Spleen (tissue), 11 donors: ENCODE results near the gene CD82. TPM values are rescaled to one million over a fixed set of nuclear protein-coding genes. Genes with fewer than 3 reads are reported as not detected.
A peak's percentile ranks its signal among the peaks of the same experiment; 100 is the strongest.

ENCODE experiments used
- DNase-seq: peaks from one replicate; pipeline ENCODE4 v3.0.0-alpha.2; 2020
- H3K27ac ChIP-seq, 8 donors: fragments of 200-600 bp; sonication (generic) in 7 of 8; 1 replicate in 4 of 8; 2 replicates in 4 of 8; pipeline versions ENCODE4 v1.5.0 to v1.8.0; 2016 to 2021; ENCODE audit warnings: inconsistent platforms in 4 of 8, mild to moderate bottlenecking in 4 of 8, moderate library complexity in 1 of 8
- H3K27me3 ChIP-seq, 7 donors: fragments of 200-600 bp; sonication (generic) in 6 of 7; replicated peaks in 1 of 7; 1 replicate in 4 of 7; 2 replicates in 3 of 7; pipeline versions ENCODE4 v1.5.0 to v1.8.0; 2016 to 2021; ENCODE audit warnings: inconsistent platforms in 3 of 7, mild to moderate bottlenecking in 1 of 7
- H3K36me3 ChIP-seq, 6 donors: fragments of 200-600 bp; sonication (generic) in 5 of 6; 1 replicate in 4 of 6; 2 replicates in 2 of 6; pipeline versions ENCODE4 v1.5.0 to v1.8.0; 2016 to 2021; ENCODE audit warnings: inconsistent platforms in 2 of 6
- H3K4me1 ChIP-seq, 6 donors: fragments of 200-600 bp; sonication (generic) in 5 of 6; 1 replicate in 3 of 6; 2 replicates in 3 of 6; pipeline versions ENCODE4 v1.5.0 to v1.8.0; 2016 to 2021; ENCODE audit warnings: inconsistent platforms in 3 of 6
- H3K4me3 ChIP-seq, 8 donors: fragments of 200-600 bp; sonication (generic) in 7 of 8; 1 replicate in 4 of 8; 2 replicates in 4 of 8; pipeline versions ENCODE4 v1.5.0 to v1.8.0; 2016 to 2021; ENCODE audit warnings: inconsistent platforms in 4 of 8, mild to moderate bottlenecking in 4 of 8, moderate library complexity in 2 of 8
- H3K9me3 ChIP-seq, 8 donors: fragments of 200-600 bp; sonication (generic) in 7 of 8; 1 replicate in 4 of 8; 2 replicates in 4 of 8; pipeline versions ENCODE4 v1.5.0 to v1.8.0; 2016 to 2021; ENCODE audit warnings: inconsistent platforms in 4 of 8
- POLR2A ChIP-seq, 3 donors: fragments of 450-650 bp; IDR thresholded peaks; one replicate each; pipeline ENCODE4 v1.5.1; 2017; ENCODE audit warnings: antibody characterized with exemption in 3 of 3, mild to moderate bottlenecking in 1 of 3
- POLR2AphosphoS5 ChIP-seq, 3 donors: sonication (generic); formaldehyde crosslinking; IDR thresholded peaks; one replicate each; pipeline ENCODE4 v1.5.1; 2017; ENCODE audit warnings: antibody characterized with exemption in 3 of 3
- WGBS, 5 donors: extraction: QIAGEN DNeasy Blood & Tissue Kit in 3 of 5; methylation state at CpG; one replicate each; pipeline versions ENCODE4 v1.1.5 to v1.1.7; 2013 to 2018; 5-methylcytosine and 5-hydroxymethylcytosine counted together
- intact Hi-C: fragments of 100-400 bp; cut with DNase I; formaldehyde crosslinking; loops from one replicate; pipeline ENCODE4 v1.15.0; 2023; ENCODE audit warnings: low total_unique reads
- polyA plus RNA-seq, 3 donors: library from polyadenylated mRNA; stranded (reverse); fragments of 200-250 nt; gene quantifications; one replicate each; pipeline ENCODE4 v1.2.1, GENCODE V29; 2013
- total RNA-seq, 7 donors: library from RNA; depleted of rRNA in 3 of 7; stranded (reverse); fragments of >200 nt in 3 of 7; fragmentation: NEBNext Ultra II Directional in 4 of 7; extraction: Animal tissue kit (Norgen Biotek cat#: 25700) in 4 of 7; gene quantifications; one replicate each; pipeline versions ENCODE4 v1.1.0 to v1.2.1, GENCODE V29; 2016 to 2021
- TF ChIP-seq, protein P1 (sequence below), 11 experiments: fragments of 200-600 bp in 7 of 11; fragments of 450-650 bp in 4 of 11; sonication (generic) in 4 of 11; IDR thresholded peaks in 8 of 11; conservative IDR thresholded peaks in 3 of 11; 1 replicate in 7 of 11; 2 replicates in 4 of 11; pipeline versions ENCODE4 v1.4.0 to v1.8.0; 2016 to 2021; ENCODE audit warnings: antibody characterized with exemption in 11 of 11, inconsistent platforms in 4 of 11, mild to moderate bottlenecking in 1 of 11
- donor health status: healthy with polysubstance abuse.
- donor health status: DM: no; HTN: no; CAD: no; lungs with moderate emphysema.
- donor health status: DM: no; HTN: no; CAD: no.
- donor health status: Bipolar disorder and iron deficiency.
- donor health status: healthy.
- donor health status: DM: no; HTN: no; CAD: no.
- donor health status: DM: yes; HTN: yes; CAD: no.

CD82 gene
- total and polyA plus RNA-seq, 10 donors: 27.8 to 174 (median 95.2) TPM

DNA sequence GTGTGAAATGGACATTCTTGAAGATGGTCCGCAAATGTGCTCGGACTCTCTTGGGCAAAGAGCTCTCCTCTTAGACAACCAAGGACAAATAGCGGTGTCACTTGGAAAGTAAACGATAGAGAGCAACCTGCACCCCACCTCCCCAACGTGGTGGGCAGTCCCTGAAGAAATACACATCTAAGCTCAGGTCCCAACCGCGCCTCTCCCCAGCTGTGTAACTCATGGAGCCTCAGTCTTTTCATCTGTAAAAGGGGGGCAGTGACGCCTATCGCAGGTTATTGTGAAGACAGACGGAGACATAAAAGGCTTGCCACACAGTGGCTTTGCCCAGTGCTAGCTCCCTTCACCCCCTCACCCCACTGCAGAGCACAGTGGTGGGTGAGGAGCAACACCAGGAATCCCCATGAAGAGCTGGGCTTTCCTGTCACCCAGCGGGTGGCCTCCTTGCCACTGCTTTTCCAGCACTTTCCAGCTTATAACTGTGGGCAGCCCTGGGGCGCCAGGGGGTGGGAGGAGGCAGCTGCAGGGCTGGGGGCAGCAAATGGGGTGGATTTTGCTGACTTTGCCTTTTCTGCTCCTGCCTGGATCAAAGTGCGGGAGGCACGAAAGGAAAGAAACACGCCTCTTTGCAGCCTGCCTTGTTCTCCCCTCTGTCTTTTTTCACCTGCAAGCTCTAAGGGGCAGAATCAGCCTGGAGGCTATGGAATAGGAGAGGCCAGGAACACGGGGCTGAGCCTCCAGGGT lies 87.6 kb downstream of the CD82 start:
- Histone ChIP-seq H3K4me1 (peaks cover 0 to 7% (median 0%) of the 10 kb centered on the region in 6 donors), H3K36me3 (no peaks in the 10 kb centered on the region), H3K4me3 (no peak overlapping the region), H3K27me3 (peaks cover 0 to 32% (median 0%) of the 10 kb centered on the region in 7 donors), H3K27ac (no peak overlapping the region), H3K9me3 (no peaks in the 10 kb centered on the region)
- intact Hi-C loops: no loop called here
- TF ChIP-seq, protein P1, sequence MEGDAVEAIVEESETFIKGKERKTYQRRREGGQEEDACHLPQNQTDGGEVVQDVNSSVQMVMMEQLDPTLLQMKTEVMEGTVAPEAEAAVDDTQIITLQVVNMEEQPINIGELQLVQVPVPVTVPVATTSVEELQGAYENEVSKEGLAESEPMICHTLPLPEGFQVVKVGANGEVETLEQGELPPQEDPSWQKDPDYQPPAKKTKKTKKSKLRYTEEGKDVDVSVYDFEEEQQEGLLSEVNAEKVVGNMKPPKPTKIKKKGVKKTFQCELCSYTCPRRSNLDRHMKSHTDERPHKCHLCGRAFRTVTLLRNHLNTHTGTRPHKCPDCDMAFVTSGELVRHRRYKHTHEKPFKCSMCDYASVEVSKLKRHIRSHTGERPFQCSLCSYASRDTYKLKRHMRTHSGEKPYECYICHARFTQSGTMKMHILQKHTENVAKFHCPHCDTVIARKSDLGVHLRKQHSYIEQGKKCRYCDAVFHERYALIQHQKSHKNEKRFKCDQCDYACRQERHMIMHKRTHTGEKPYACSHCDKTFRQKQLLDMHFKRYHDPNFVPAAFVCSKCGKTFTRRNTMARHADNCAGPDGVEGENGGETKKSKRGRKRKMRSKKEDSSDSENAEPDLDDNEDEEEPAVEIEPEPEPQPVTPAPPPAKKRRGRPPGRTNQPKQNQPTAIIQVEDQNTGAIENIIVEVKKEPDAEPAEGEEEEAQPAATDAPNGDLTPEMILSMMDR (IDR thresholded peaks at IDR 0.05 in 8 of 11, conservative IDR thresholded peaks at IDR 0.05 in 3 of 11): no peak
- no peak for TF ChIP-seq POLR2AphosphoS5 (IDR thresholded peaks at IDR 0.05)
- TF ChIP-seq POLR2A (IDR thresholded peaks at IDR 0.05): no peak
- peak; percentile 45 for DNase-seq
- WGBS, 5 donors: 83 to 87% (median 85%) methylated on average over 14 to 16 of the region's 16 CpGs

DNA sequence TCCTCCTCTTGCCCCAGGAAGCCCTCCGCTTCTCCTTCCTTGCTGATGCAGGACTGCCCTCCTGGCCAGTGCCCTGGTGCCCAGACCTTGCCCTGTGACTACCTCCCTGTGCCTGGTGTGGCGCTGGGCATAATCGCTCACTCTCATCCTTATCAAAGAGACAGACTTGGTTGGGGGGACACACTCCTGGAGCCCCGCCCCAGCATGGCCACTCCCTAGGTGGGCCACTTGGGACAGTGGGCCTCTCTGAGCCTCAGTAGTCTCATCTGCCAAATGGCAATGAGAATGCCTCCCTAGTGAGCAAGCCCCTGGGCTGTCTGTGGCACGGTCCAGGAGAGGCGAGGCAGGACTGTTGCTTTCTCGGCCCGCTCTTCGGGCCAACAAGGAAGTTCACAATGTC lies 88.6 kb downstream of the CD82 start:
- peaks cover 0 to 32% (median 0%) of the 10 kb centered on the region in 7 donors for H3K27me3 ChIP-seq
- no peaks in the 10 kb centered on the region for H3K36me3 ChIP-seq
- 92 to 98% (median 96%) methylated on average over 8 to 9 of the region's 9 CpGs for WGBS, 5 donors
- peaks cover 0 to 7% (median 0%) of the 10 kb centered on the region in 6 donors for H3K4me1 ChIP-seq
- H3K4me3 ChIP-seq: no peak overlapping the region
- peak; percentile 67 for DNase-seq
- intact Hi-C loops: no loop called here
- H3K27ac ChIP-seq: no peak overlapping the region
- H3K9me3 ChIP-seq: no peaks in the 10 kb centered on the region
- no peak for TF ChIP-seq POLR2AphosphoS5 (IDR thresholded peaks at IDR 0.05)
- no peak for TF ChIP-seq POLR2A (IDR thresholded peaks at IDR 0.05)
- TF ChIP-seq, protein P1 (IDR thresholded peaks at IDR 0.05 in 8 of 11, conservative IDR thresholded peaks at IDR 0.05 in 3 of 11): no peak

DNA sequence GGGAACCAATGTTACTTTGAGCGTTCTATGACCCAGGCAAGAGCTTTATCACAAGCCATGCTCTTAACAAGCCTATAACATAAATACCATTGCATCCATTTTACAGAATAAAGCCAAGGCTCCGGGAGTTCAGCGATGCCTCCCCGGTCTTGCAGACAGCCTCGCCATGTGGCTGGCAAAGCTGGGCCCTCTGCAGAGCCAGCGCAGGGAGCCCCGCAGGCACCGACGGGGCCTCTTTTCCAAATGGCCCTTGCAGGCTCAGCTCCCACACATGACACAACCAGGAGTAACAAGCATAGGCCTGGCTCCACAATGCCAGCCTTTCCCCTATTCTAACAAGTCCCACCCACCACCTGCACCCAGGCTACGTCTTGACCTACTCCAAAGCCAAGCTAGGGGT lies 89.1 kb downstream of the CD82 start:
- Histone ChIP-seq H3K4me1 (peaks cover 0 to 7% (median 0%) of the 10 kb centered on the region in 6 donors), H3K27me3 (peaks cover 0 to 32% (median 0%) of the 10 kb centered on the region in 7 donors), H3K36me3 (no peaks in the 10 kb centered on the region), H3K4me3 (no peak overlapping the region), H3K27ac (no peak overlapping the region), H3K9me3 (no peaks in the 10 kb centered on the region)
- intact Hi-C loops: no loop called here
- TF ChIP-seq POLR2AphosphoS5 (IDR thresholded peaks at IDR 0.05): no peak
- TF ChIP-seq, protein P1 (IDR thresholded peaks at IDR 0.05 in 8 of 11, conservative IDR thresholded peaks at IDR 0.05 in 3 of 11): no peak
- TF ChIP-seq POLR2A (IDR thresholded peaks at IDR 0.05): no peak
- peak; percentile 41 for DNase-seq
- 92 to 96% (median 94%) methylated on average over 5 to 10 of the region's 10 CpGs for WGBS, 5 donors

DNA sequence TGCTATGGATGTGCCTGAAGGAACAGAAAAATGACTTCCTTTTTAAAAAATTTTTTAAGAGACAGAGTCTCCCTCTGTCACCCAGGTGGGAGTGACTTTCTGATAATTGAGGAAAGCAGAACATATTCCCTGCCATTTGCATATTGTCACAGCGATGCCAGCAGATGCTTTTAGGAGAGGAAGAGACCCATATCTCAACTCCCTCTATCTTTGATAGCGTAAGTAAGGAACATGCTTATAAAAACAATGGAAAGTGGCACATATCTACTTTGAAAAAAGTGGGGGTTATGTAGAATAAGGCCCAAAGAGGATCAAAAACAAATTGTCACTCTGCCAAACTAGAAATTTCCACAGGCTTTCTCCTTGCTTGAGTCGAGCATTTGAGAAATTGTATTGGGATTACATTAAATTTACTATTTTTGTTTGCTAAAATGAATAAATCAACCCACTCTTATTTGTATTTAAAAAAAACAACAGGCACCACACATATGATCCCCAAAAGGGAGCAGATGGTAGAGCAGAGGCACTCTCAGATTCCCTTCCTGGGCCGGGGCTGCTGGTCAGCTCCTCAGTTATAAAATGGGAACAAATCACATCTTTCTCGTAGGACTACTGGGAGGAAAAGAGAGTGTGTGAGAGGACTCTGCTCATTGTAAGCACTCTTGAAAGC lies 92.5 kb downstream of the CD82 start:
- no peaks in the 10 kb centered on the region for H3K4me1 ChIP-seq
- intact Hi-C loops: no loop called here
- no peak overlapping the region for H3K27ac ChIP-seq
- WGBS, 5 donors: 80 to 91% (median 87%) methylated on average over 5 of the region's 5 CpGs
- TF ChIP-seq POLR2AphosphoS5 (IDR thresholded peaks at IDR 0.05): no peak
- no peak for TF ChIP-seq POLR2A (IDR thresholded peaks at IDR 0.05)
- TF ChIP-seq, protein P1 (IDR thresholded peaks at IDR 0.05 in 8 of 11, conservative IDR thresholded peaks at IDR 0.05 in 3 of 11): no peak
- no peaks in the 10 kb centered on the region for H3K36me3 ChIP-seq
- H3K27me3 ChIP-seq: peaks cover 0 to 23% (median 0%) of the 10 kb centered on the region in 7 donors
- DNase-seq: no peak
- no peak overlapping the region for H3K4me3 ChIP-seq
- no peaks in the 10 kb centered on the region for H3K9me3 ChIP-seq
